HepG2 (cell line): ENCODE measurements around the gene ARAP1. TPM values are rescaled to one million over a fixed set of nuclear protein-coding genes. Genes with fewer than 3 reads are reported as not detected.

Source experiments
- CBX2 ChIP-seq, 2 experiments: fragments of 200-600 bp in 1 of 2; sonication (generic); formaldehyde crosslinking in 1 of 2; IDR thresholded peaks; 2 replicates each; pipeline versions ENCODE4 v1.7.0 to v1.8.1; 2018 to 2022; ENCODE audit warnings: low read depth in 2 of 2, low read length in 1 of 2, mild to moderate bottlenecking in 1 of 2, missing genetic modification reagents in 1 of 2
- CENPT ChIP-seq: sonication (generic); formaldehyde crosslinking; IDR thresholded peaks from 2 replicates; pipeline ENCODE4 v1.8.0; 2022; ENCODE audit warnings: low read depth, mild to moderate bottlenecking, moderate library complexity, missing genetic modification reagents
- CTCF ChIP-seq: sonication (generic); formaldehyde crosslinking; IDR thresholded peaks from 2 replicates; pipeline ENCODE4 v1.5.0; 2020; ENCODE audit warnings: mild to moderate bottlenecking, missing genetic modification reagents, moderate library complexity
- FOSL2 ChIP-seq: sonication (generic); formaldehyde crosslinking; IDR thresholded peaks from 2 replicates; pipeline ENCODE4 v1.4.0; 2020; ENCODE audit warnings: missing genetic modification reagents
- HIVEP1 ChIP-seq: sonication (generic); formaldehyde crosslinking; IDR thresholded peaks from 2 replicates; pipeline ENCODE4 v1.4.0; 2020; ENCODE audit warnings: mild to moderate bottlenecking, missing genetic modification reagents
- HMGXB4 ChIP-seq, 2 experiments: sonication (generic) in 1 of 2; formaldehyde crosslinking in 1 of 2; IDR thresholded peaks; 2 replicates each; pipeline versions ENCODE4 v1.4.0 to v1.6.1; 2018 to 2020; ENCODE audit warnings: missing genetic modification reagents in 2 of 2, borderline replicate concordance in 1 of 2, low read depth in 1 of 2, mild to moderate bottlenecking in 1 of 2, missing biosample characterization in 1 of 2
- JUND ChIP-seq: sonication (generic); formaldehyde crosslinking; IDR thresholded peaks from 2 replicates; pipeline ENCODE4 v1.8.0; 2022; ENCODE audit warnings: mild to moderate bottlenecking, missing genetic modification reagents
- KLF12 ChIP-seq: sonication (generic); formaldehyde crosslinking; IDR thresholded peaks from 2 replicates; pipeline ENCODE4 v1.4.0; 2020; ENCODE audit warnings: missing genetic modification reagents, borderline replicate concordance
- KLF13 ChIP-seq: sonication (generic); formaldehyde crosslinking; IDR thresholded peaks from 2 replicates; pipeline ENCODE4 v1.4.0; 2020; ENCODE audit warnings: mild to moderate bottlenecking, missing genetic modification reagents
- NRL ChIP-seq: sonication (generic); formaldehyde crosslinking; IDR thresholded peaks from 2 replicates; pipeline ENCODE4 v1.5.0; 2020; ENCODE audit warnings: missing genetic modification reagents, mild to moderate bottlenecking, moderate library complexity, borderline replicate concordance
- PAF1 ChIP-seq: IDR thresholded peaks from 2 replicates; pipeline ENCODE4 v1.6.1; 2016; ENCODE audit warnings: missing genetic modification reagents, missing compliant biosample characterization
- SAP130 ChIP-seq: IDR thresholded peaks from 2 replicates; pipeline ENCODE4 v1.6.1; 2016; ENCODE audit warnings: low read depth
- SMYD3 ChIP-seq: sonication (generic); formaldehyde crosslinking; IDR thresholded peaks from 2 replicates; pipeline ENCODE4 v1.8.1; 2023; ENCODE audit warnings: mild to moderate bottlenecking, missing genetic modification reagents
- SRSF1 ChIP-seq: fragments of 200-400 bp; formaldehyde crosslinking; optimal IDR thresholded peaks from 2 replicates; pipeline ENCODE3; 2017; ENCODE audit warnings: mild to moderate bottlenecking, low read depth, low read length, moderate library complexity
- SYNCRIP ChIP-seq: fragments of 200-400 bp; formaldehyde crosslinking; IDR thresholded peaks from 2 replicates; pipeline ENCODE4 v1.6.1; 2018; ENCODE audit warnings: mild to moderate bottlenecking, low read depth, low read length; ENCODE audit not compliant: insufficient read depth
- TAF15 ChIP-seq: fragments of 200-400 bp; formaldehyde crosslinking; IDR thresholded peaks from one replicate; pipeline ENCODE4 v1.6.1; 2018; ENCODE audit warnings: mild to moderate bottlenecking, low read depth, low read length; ENCODE audit not compliant: poor library complexity, severe bottlenecking
- XRCC5 ChIP-seq: fragments of 200-400 bp; formaldehyde crosslinking; optimal IDR thresholded peaks from 2 replicates; pipeline ENCODE3; 2017; ENCODE audit warnings: mild to moderate bottlenecking, low read length
- ZFP37 ChIP-seq: sonication (generic); formaldehyde crosslinking; IDR thresholded peaks from 2 replicates; pipeline ENCODE4 v1.4.0; 2020; ENCODE audit warnings: missing genetic modification reagents, borderline replicate concordance
- ZFP62 ChIP-seq: sonication (generic); formaldehyde crosslinking; IDR thresholded peaks from 2 replicates; pipeline ENCODE4 v1.4.0; 2020; ENCODE audit warnings: missing genetic modification reagents
- ZFYVE20 ChIP-seq: sonication (generic); formaldehyde crosslinking; IDR thresholded peaks from 2 replicates; pipeline ENCODE4 v1.8.0; 2023; ENCODE audit warnings: low read depth, mild to moderate bottlenecking, moderate library complexity, missing genetic modification reagents, borderline replicate concordance
- ZMYM2 ChIP-seq: sonication (generic); formaldehyde crosslinking; IDR thresholded peaks from 2 replicates; pipeline ENCODE4 v1.8.0; 2022; ENCODE audit warnings: mild to moderate bottlenecking, missing genetic modification reagents
- ZMYM4 ChIP-seq: sonication (generic); formaldehyde crosslinking; IDR thresholded peaks from 2 replicates; pipeline ENCODE4 v1.8.1; 2023; ENCODE audit warnings: mild to moderate bottlenecking, missing genetic modification reagents
- ZNF230 ChIP-seq: sonication (generic); formaldehyde crosslinking; IDR thresholded peaks from 2 replicates; pipeline ENCODE4 v1.4.0; 2020; ENCODE audit warnings: mild to moderate bottlenecking, missing genetic modification reagents
- ZNF674 ChIP-seq: sonication (generic); formaldehyde crosslinking; IDR thresholded peaks from 2 replicates; pipeline ENCODE4 v1.5.0; 2020; ENCODE audit warnings: low read depth, mild to moderate bottlenecking, missing genetic modification reagents
- ZNF749 ChIP-seq: sonication (generic); formaldehyde crosslinking; IDR thresholded peaks from 2 replicates; pipeline ENCODE4 v1.8.0; 2022; ENCODE audit warnings: mild to moderate bottlenecking, missing genetic modification reagents, moderate library complexity, borderline replicate concordance
- ZNF891 ChIP-seq: sonication (generic); formaldehyde crosslinking; IDR thresholded peaks from 2 replicates; pipeline ENCODE4 v1.5.0; 2020; ENCODE audit warnings: mild to moderate bottlenecking, missing genetic modification reagents
- ZZZ3 ChIP-seq: sonication (generic); formaldehyde crosslinking; IDR thresholded peaks from 2 replicates; pipeline ENCODE4 v1.4.0; 2020; ENCODE audit warnings: missing genetic modification reagents, mild to moderate bottlenecking, borderline replicate concordance
- polyA plus RNA-seq, 8 experiments: library from polyadenylated mRNA; depleted of rRNA in 3 of 8; stranded (reverse) in 7 of 8; unstranded in 1 of 8; fragments of >200 nt; fragmentation: Illumina TruSeq in 4 of 8; extraction: Trizol in 4 of 8; gene quantifications; 2 replicates each; pipeline versions ENCODE4 v1.2.1 to v1.2.3, GENCODE V29; 2011 to 2016; ENCODE audit warnings: low read depth in 4 of 8, missing spikeins in 1 of 8, mixed read lengths in 1 of 8; ENCODE audit not compliant: insufficient read depth in 1 of 8
- total RNA-seq, 5 experiments: library from RNA; depleted of rRNA; stranded (reverse); fragments of >200 nt; fragmentation: Illumina TruSeq; extraction: Trizol; gene quantifications; 2 replicates each; pipeline ENCODE4 v1.2.3, GENCODE V29; 2016; ENCODE audit warnings: low read depth in 1 of 5
- TF ChIP-seq, protein P1 (sequence below): sonication (generic); formaldehyde crosslinking; IDR thresholded peaks from 2 replicates; pipeline ENCODE4 v1.8.0; 2022; ENCODE audit warnings: mild to moderate bottlenecking, missing genetic modification reagents, moderate library complexity

Gene ARAP1
- total and polyA plus RNA-seq, 2 of the 13 experiments (the other 11 are each of a cell fraction or from before 2014, with no cell fraction given): 43.2 to 55.5 TPM

DNA sequence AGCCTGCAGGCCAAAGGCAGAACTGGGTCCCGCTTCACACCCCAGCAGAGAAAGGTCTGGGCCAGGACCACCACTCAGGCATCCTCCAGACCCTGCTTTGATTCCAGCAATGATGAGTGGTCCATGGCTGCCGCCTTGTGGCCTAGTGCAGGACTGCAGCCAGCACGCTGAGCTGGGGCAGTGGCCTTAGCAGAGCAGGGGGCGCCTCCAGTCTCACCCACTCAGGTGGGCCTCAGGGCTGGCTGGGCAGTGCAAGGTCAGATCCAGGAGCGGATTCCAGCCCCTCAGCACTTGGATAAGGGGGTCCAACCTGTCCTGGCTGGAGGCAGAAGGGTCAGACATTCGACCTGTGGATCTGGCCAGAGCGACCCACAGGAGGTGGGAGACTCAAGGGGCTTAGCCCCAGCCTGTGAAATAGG lies 68.4 kb downstream of the ARAP1 start (continued):
- TF ChIP-seq ZNF749 (CRISPR knock-in tag): no peak
- no peak for TF ChIP-seq ZFP62 (CRISPR knock-in tag)
- TF ChIP-seq CBX2 (IDR thresholded peaks at IDR 0.05; ENCODE audit: low read depth, low read length): no peak
- no peak for TF ChIP-seq CBX2 (CRISPR knock-in tag; IDR thresholded peaks at IDR 0.05; ENCODE audit: low read depth)
- no peak for TF ChIP-seq CENPT (CRISPR knock-in tag)
- TF ChIP-seq JUND: no peak
- peak in 1 of 2 experiments; percentile 13; a peak in 1 of 4 replicates for TF ChIP-seq HMGXB4 (CRISPR knock-in tag; IDR thresholded peaks at IDR 0.05; ENCODE audit: borderline replicate concordance in 1 of 2, low read depth in 1 of 2)
- no peak for TF ChIP-seq ZFYVE20 (CRISPR knock-in tag)
- no peak for TF ChIP-seq ZMYM2 (CRISPR knock-in tag)
- no peak for TF ChIP-seq SYNCRIP
- TF ChIP-seq HIVEP1 (CRISPR knock-in tag): no peak
- TF ChIP-seq CTCF (CRISPR knock-in tag): peak; percentile 92
- no peak for TF ChIP-seq TAF15
- peak; percentile 20 for TF ChIP-seq XRCC5
- no peak for TF ChIP-seq SAP130 (CRISPR knock-in tag)
- TF ChIP-seq ZZZ3: no peak
- TF ChIP-seq PAF1 (CRISPR knock-in tag): no peak
- TF ChIP-seq KLF13: no peak
- TF ChIP-seq SMYD3 (CRISPR knock-in tag): no peak
- TF ChIP-seq NRL (CRISPR knock-in tag): no peak
- TF ChIP-seq KLF12: no peak
- no peak for TF ChIP-seq ZMYM4 (CRISPR knock-in tag)
- no peak for TF ChIP-seq SRSF1
- no peak for TF ChIP-seq ZNF674 (CRISPR knock-in tag)
- TF ChIP-seq, protein P1, sequence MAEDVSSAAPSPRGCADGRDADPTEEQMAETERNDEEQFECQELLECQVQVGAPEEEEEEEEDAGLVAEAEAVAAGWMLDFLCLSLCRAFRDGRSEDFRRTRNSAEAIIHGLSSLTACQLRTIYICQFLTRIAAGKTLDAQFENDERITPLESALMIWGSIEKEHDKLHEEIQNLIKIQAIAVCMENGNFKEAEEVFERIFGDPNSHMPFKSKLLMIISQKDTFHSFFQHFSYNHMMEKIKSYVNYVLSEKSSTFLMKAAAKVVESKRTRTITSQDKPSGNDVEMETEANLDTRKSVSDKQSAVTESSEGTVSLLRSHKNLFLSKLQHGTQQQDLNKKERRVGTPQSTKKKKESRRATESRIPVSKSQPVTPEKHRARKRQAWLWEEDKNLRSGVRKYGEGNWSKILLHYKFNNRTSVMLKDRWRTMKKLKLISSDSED (CRISPR knock-in tag): no peak
- TF ChIP-seq ZNF230: no peak
- TF ChIP-seq FOSL2 (CRISPR knock-in tag): peak; percentile 11; the same call in 1 of the 2 replicates
- no peak for TF ChIP-seq ZFP37 (CRISPR knock-in tag)
- TF ChIP-seq ZNF891 (CRISPR knock-in tag): no peak
